Adrenal gland (tissue), 5 donors: ENCODE data around the gene FARS2.

Experiments used
- POLR2A ChIP-seq, 2 donors: fragments of 450-650 bp; IDR thresholded peaks; one replicate each; pipeline ENCODE4 v1.6.1; 2017; ENCODE audit warnings: antibody characterized with exemption in 2 of 2, mild to moderate bottlenecking in 2 of 2, moderate library complexity in 1 of 2
- TF ChIP-seq, protein P1 (sequence below), 6 experiments: fragments of 450-650 bp in 4 of 6; fragments of 200-600 bp in 2 of 6; sonication (generic) in 1 of 6; IDR thresholded peaks; 1 replicate in 5 of 6; 2 replicates in 1 of 6; pipeline versions ENCODE4 v1.5.1 to v1.8.0; 2016 to 2021; ENCODE audit warnings: antibody characterized with exemption in 6 of 6, mild to moderate bottlenecking in 2 of 6, moderate library complexity in 1 of 6
- donor health status: DM: no; HTN: no; CAD: no.

DNA sequence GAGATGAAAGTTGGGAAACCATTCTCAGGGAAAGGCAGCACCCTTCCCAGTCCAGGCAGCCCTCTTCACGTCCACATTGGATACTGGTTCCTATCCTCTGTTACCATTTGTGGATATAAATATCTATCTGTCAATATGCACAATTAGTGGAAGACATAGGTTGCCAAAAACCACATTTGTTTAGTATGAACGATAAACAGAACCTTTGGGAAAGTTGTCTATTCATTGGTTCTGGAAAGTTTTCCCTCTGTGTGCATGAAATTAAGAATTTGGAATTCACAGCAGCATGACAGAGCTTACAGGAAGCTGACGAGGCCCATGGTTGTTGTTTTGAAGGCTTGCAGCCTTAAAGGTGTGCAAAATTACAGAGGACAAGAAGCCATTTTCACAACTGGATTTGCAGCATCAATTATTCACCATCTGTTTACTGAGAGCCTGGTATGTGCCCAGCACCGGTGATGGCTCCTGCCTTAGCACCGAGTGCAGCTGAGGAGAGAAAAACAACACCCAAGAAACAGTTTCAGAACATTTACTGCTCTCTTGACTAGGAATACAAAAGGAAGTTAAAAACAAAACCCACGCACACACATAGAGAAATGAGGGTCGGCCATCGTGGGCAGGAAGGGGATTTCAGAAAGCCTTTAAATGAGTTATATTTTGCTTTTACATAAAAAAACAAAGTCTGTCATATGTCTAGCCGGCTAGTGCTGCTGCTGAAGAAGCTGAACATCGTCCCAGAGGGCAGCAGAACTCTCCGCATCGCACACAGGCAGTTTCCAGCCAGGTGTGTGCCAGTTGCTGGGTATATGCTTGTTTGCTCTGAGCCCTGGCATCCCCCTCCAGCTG is 319.6 kb downstream of the FARS2 start:
- TF ChIP-seq, protein P1, sequence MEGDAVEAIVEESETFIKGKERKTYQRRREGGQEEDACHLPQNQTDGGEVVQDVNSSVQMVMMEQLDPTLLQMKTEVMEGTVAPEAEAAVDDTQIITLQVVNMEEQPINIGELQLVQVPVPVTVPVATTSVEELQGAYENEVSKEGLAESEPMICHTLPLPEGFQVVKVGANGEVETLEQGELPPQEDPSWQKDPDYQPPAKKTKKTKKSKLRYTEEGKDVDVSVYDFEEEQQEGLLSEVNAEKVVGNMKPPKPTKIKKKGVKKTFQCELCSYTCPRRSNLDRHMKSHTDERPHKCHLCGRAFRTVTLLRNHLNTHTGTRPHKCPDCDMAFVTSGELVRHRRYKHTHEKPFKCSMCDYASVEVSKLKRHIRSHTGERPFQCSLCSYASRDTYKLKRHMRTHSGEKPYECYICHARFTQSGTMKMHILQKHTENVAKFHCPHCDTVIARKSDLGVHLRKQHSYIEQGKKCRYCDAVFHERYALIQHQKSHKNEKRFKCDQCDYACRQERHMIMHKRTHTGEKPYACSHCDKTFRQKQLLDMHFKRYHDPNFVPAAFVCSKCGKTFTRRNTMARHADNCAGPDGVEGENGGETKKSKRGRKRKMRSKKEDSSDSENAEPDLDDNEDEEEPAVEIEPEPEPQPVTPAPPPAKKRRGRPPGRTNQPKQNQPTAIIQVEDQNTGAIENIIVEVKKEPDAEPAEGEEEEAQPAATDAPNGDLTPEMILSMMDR (IDR thresholded peaks at IDR 0.05), result no peak
- no peak for TF ChIP-seq POLR2A (IDR thresholded peaks at IDR 0.05)
